Vagina (tissue), 2 donors: ENCODE results near the gene SLC26A9.

Source experiments
- POLR2A ChIP-seq, 2 donors: fragments of 450-650 bp; IDR thresholded peaks; one replicate each; pipeline ENCODE4 v1.6.1; 2017; ENCODE audit warnings: antibody characterized with exemption in 2 of 2, mild to moderate bottlenecking in 2 of 2, moderate library complexity in 2 of 2
- POLR2AphosphoS5 ChIP-seq, 2 donors: sonication (generic); formaldehyde crosslinking; IDR thresholded peaks; one replicate each; pipeline ENCODE4 v1.9.0; 2017; ENCODE audit warnings: antibody characterized with exemption in 2 of 2, mild to moderate bottlenecking in 2 of 2, low read depth in 1 of 2; ENCODE audit not compliant: insufficient read depth in 1 of 2
- TF ChIP-seq, protein P1 (sequence below), 3 experiments: fragments of 450-650 bp in 2 of 3; fragments of 200-600 bp in 1 of 3; sonication (generic) in 1 of 3; IDR thresholded peaks; one replicate each; pipeline ENCODE4 v1.5.1; 2017 to 2019; ENCODE audit warnings: antibody characterized with exemption in 3 of 3, mild to moderate bottlenecking in 2 of 3, moderate library complexity in 2 of 3

DNA sequence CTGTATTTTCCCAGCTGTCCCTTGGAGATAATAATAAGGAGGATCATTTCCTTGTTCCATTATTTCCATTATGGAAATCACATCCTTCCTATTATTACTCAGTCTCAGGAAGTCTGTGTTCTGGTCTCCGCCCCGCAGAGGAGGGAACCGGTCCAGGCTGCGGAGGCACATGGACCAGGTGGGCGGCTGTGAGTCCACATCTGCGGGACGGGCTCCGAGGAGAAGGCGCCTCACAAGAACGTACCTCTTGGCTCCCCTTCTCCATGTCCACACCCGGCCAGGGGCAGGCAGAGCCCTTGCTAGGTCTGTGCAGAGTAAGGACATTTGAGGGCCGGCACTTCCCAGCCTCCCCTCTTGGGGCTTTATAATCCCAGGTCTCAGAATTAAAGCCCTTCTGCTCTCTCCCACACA is 45.3 kb upstream of the SLC26A9 start:
- TF ChIP-seq, protein P1, sequence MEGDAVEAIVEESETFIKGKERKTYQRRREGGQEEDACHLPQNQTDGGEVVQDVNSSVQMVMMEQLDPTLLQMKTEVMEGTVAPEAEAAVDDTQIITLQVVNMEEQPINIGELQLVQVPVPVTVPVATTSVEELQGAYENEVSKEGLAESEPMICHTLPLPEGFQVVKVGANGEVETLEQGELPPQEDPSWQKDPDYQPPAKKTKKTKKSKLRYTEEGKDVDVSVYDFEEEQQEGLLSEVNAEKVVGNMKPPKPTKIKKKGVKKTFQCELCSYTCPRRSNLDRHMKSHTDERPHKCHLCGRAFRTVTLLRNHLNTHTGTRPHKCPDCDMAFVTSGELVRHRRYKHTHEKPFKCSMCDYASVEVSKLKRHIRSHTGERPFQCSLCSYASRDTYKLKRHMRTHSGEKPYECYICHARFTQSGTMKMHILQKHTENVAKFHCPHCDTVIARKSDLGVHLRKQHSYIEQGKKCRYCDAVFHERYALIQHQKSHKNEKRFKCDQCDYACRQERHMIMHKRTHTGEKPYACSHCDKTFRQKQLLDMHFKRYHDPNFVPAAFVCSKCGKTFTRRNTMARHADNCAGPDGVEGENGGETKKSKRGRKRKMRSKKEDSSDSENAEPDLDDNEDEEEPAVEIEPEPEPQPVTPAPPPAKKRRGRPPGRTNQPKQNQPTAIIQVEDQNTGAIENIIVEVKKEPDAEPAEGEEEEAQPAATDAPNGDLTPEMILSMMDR (IDR thresholded peaks at IDR 0.05): no peak
- TF ChIP-seq POLR2A (IDR thresholded peaks at IDR 0.05) (no peak), POLR2AphosphoS5 (IDR thresholded peaks at IDR 0.05; ENCODE audit: insufficient read depth in 1 of 2, low read depth in 1 of 2) (peak in 1 of 2 donors; percentile 38)
